PC-3 (cell line): ENCODE results near the gene FBXL12. TPM values are rescaled to one million over a fixed set of nuclear protein-coding genes. Genes with fewer than 3 reads are reported as not detected.
"Not testable (repeated sequence)": the region's sequence is repeated elsewhere in the genome, so short reads cannot be mapped to it uniquely, and the experiment has no call there.

Experiments
- ATAC-seq: fragments of 200-7000 bp; cut with Tn5 transposase; 2 replicates; pipeline ENCODE4 v1.9.1; 2020; ENCODE audit warnings: mild to moderate bottlenecking, moderate library complexity
- BruUV-seq: library from RNA; stranded (reverse); fragments of 400-500 nt; replicated peaks from 2 replicates; lab custom pipeline; 2021; lab: Mats Ljungman, UMichigan
- CTCF ChIA-PET: fragments of 300-600 bp; sonication (Branson Sonifier 250); formaldehyde crosslinking; loops from one replicate; lab custom pipeline; 2022; ENCODE audit warnings: antibody characterized with exemption; lab: Charles Lee
- POLR2A ChIA-PET: fragments of 300-600 bp; sonication (Branson Sonifier 250); formaldehyde crosslinking; loops from one replicate; lab custom pipeline; 2022; ENCODE audit warnings: antibody characterized with exemption; ENCODE audit not compliant: unreplicated experiment; lab: Charles Lee
- DNase-seq: peaks from one replicate; pipeline ENCODE4 v3.0.0-alpha.2; 2015
- H2AFZ ChIP-seq: fragments of 300-600 bp; sonication (generic); 2 replicates; pipeline ENCODE4 v1.6.0; 2016; ENCODE audit warnings: antibody characterized with exemption, low read length
- H3F3A ChIP-seq: fragments of 300-600 bp; sonication (generic); one replicate; pipeline ENCODE4 v1.6.0; 2017; ENCODE audit warnings: antibody characterized with exemption, low read length, control low read depth, mild to moderate bottlenecking; ENCODE audit not compliant: unreplicated experiment
- H3K27ac ChIP-seq: fragments of 300-600 bp; sonication (generic); 2 replicates; pipeline ENCODE4 v1.5.1; 2016; ENCODE audit warnings: mild to moderate bottlenecking, low read length
- H3K27me3 ChIP-seq: fragments of 300-600 bp; sonication (generic); 2 replicates; pipeline ENCODE4 v1.6.1; 2016; ENCODE audit warnings: low read length, mixed read lengths
- H3K36me3 ChIP-seq: fragments of 300-600 bp; sonication (generic); 2 replicates; pipeline ENCODE4 v1.6.1; 2016; ENCODE audit warnings: low read depth, mixed run types, low read length, mixed read lengths
- H3K4me1 ChIP-seq: fragments of 300-600 bp; sonication (generic); 2 replicates; pipeline ENCODE4 v1.5.1; 2016; ENCODE audit warnings: low read length; ENCODE audit not compliant: insufficient read depth
- H3K4me2 ChIP-seq: fragments of 300-600 bp; sonication (generic); 2 replicates; pipeline ENCODE4 v1.6.0; 2016; ENCODE audit warnings: low read length
- H3K4me3 ChIP-seq: fragments of 300-600 bp; sonication (generic); 2 replicates; pipeline ENCODE4 v1.5.1; 2016; ENCODE audit warnings: mild to moderate bottlenecking, low read length, mixed read lengths
- H3K79me2 ChIP-seq: fragments of 300-600 bp; sonication (generic); 2 replicates; pipeline ENCODE4 v1.6.1; 2017; ENCODE audit warnings: low read length, mixed read lengths
- H3K9ac ChIP-seq: fragments of 300-600 bp; sonication (generic); 2 replicates; pipeline ENCODE4 v1.6.0; 2016; ENCODE audit warnings: mild to moderate bottlenecking, low read length
- H3K9me2 ChIP-seq: fragments of 300-600 bp; sonication (generic); replicated peaks from 2 replicates; pipeline ENCODE4 v1.6.1; 2016; ENCODE audit warnings: mixed run types, low read length, mixed read lengths
- H3K9me3 ChIP-seq: fragments of 300-600 bp; sonication (generic); 2 replicates; pipeline ENCODE4 v1.6.1; 2016; ENCODE audit warnings: low read length, mixed read lengths
- H4K20me1 ChIP-seq: fragments of 300-600 bp; sonication (generic); 2 replicates; pipeline ENCODE4 v1.6.1; 2016; ENCODE audit warnings: low read length, mixed read lengths
- EZH2 ChIP-seq: fragments of 300-600 bp; sonication (generic); IDR thresholded peaks from one replicate; pipeline ENCODE4 v1.6.1; 2017; ENCODE audit warnings: antibody characterized with exemption, mild to moderate bottlenecking, low read length; ENCODE audit not compliant: unreplicated experiment
- EZH2phosphoT487 ChIP-seq: fragments of 300-600 bp; sonication (generic); IDR thresholded peaks from 2 replicates; pipeline ENCODE4 v1.6.1; 2018; ENCODE audit warnings: mild to moderate bottlenecking, antibody characterized with exemption, low read length, borderline replicate concordance
- intact Hi-C: fragments of 100-400 bp; cut with micrococcal nuclease; formaldehyde crosslinking; loops from 2 replicates; pipeline ENCODE4 v1.9.0; 2023
- total RNA-seq: library from RNA; depleted of rRNA; stranded (reverse); fragments of >200 nt; gene quantifications from 2 replicates; pipeline ENCODE4 v1.2.3, GENCODE V29; 2014
- TF ChIP-seq, protein P1 (sequence below): fragments of 300-600 bp; sonication (generic); conservative IDR thresholded peaks from 2 replicates; pipeline ENCODE4 v1.5.1; 2017; ENCODE audit warnings: antibody characterized with exemption, low read depth, mild to moderate bottlenecking, low read length

Gene FBXL12
- total RNA-seq, 1 experiment from 2014 or later = 31.4 TPM

DNA sequence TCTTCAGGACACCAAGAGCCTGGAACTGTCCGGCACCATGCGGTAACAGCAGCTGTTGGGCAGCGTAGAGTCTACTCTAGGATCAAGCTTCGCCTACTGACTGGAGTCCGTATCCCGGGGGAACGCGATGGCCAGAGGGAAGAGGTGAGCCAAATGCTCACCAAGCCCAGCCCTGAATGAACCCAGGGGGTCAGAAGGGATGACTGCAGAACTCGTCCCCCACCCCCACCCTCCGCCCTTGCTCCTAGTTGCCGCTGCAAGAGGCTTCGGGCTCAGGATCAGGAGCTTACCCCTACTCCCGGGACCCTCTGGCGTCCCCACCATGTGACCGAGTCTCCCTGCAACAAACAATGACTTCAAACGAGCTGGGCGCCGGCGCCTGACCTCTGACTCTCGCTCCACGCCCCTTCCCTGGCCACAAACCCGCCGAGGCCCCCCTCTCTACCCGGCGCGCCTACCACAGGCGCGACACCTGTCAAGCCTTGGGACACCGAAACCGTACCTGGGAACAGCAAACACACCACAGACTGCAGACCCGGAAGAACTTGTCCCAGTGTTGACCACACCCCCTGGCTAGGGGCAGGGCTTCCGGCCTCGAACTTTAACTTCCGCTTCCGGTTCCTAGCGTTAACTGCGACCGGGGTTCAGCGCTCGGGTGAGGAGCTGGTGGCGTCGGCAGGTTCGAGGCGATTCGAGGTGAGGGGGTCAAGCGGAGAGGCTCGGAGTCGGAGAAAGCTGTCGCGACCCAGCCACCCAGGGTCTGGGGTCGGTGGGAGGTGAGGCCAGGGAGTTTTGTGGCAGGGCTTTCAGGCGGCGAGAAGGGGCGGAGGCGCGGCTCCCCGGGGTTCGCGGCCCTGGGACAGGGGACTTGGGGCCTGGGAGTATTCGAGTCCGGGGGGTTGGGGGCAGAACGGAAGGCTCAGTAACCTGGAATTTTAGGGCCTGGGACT, 8.7 kb upstream of the FBXL12 start, which contains the start of gene UBL5:
Gene UBL5, plus strand, starts transcription at position 630 of the 950 bp plus-strand sequence. CDS start 420 bp downstream, outside the sequence.
- BruUV-seq = TSS peak; percentile 82
- Histone ChIP-seq H3K9me3 (no peaks in the 10 kb centered on the region), H3K4me1 (peaks cover 12% of the 10 kb centered on the region), H2AFZ (peak within 1 kb of the TSS; percentile 70), H3K79me2 (peaks cover 55% of the 10 kb centered on the region), H3K36me3 (peaks cover 7% of the 10 kb centered on the region; the same call in 1 of the 2 replicates), H3K27me3 (no peaks in the 10 kb centered on the region), H3K4me2 (peak within 1 kb of the TSS; percentile 88), H3K9ac (peak within 1 kb of the TSS; percentile 88), H3F3A (no peaks in the 10 kb centered on the region), H4K20me1 (peaks cover 8% of the 10 kb centered on the region; the same call in 1 of the 2 replicates), H3K9me2 (no peaks in the 10 kb centered on the region), H3K4me3 (peak within 1 kb of the TSS; percentile 79), H3K27ac (peak within 1 kb of the TSS; percentile 46)
- ATAC-seq = peak; percentile 98
- intact Hi-C loops = no loop called here
- DNase-seq = peak; percentile 94
- POLR2A ChIA-PET = no interaction called here
- CTCF ChIA-PET = no interaction called here
- TF ChIP-seq EZH2 = no peak
- TF ChIP-seq, protein P1, sequence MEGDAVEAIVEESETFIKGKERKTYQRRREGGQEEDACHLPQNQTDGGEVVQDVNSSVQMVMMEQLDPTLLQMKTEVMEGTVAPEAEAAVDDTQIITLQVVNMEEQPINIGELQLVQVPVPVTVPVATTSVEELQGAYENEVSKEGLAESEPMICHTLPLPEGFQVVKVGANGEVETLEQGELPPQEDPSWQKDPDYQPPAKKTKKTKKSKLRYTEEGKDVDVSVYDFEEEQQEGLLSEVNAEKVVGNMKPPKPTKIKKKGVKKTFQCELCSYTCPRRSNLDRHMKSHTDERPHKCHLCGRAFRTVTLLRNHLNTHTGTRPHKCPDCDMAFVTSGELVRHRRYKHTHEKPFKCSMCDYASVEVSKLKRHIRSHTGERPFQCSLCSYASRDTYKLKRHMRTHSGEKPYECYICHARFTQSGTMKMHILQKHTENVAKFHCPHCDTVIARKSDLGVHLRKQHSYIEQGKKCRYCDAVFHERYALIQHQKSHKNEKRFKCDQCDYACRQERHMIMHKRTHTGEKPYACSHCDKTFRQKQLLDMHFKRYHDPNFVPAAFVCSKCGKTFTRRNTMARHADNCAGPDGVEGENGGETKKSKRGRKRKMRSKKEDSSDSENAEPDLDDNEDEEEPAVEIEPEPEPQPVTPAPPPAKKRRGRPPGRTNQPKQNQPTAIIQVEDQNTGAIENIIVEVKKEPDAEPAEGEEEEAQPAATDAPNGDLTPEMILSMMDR = no peak
- no peak for TF ChIP-seq EZH2phosphoT487

DNA sequence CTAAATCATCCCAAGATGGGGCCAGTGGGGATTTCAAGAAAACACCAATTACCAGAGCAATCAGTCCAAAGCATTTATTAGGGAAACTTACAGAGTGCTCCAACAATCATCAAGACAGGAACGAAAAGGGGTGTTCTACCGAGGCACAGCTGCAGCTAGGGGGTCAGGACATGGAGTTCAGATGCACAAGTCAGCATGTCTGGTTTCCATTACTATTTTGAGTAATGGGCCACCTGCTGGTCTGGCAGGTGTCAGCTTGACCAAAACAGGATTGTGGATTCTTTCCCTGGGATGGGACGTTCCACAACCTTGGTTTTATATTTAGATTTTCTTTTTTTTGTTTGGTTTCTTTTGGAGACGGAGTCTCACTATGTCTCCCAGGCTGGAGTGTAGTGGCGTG, 4.9 kb upstream of the FBXL12 start:
- Histone ChIP-seq H3K27ac (no peak overlapping the region), H3K4me1 (peaks cover 16% of the 10 kb centered on the region), H3K9me2 (no peaks in the 10 kb centered on the region), H4K20me1 (peaks cover 7% of the 10 kb centered on the region; the same call in 1 of the 2 replicates), H3K4me2 (no peak overlapping the region), H3F3A (no peaks in the 10 kb centered on the region), H3K79me2 (peaks cover 33% of the 10 kb centered on the region), H3K27me3 (no peaks in the 10 kb centered on the region), H3K4me3 (no peak overlapping the region), H3K9ac (no peak overlapping the region), H3K36me3 (peaks cover 1% of the 10 kb centered on the region; the same call in 1 of the 2 replicates), H3K9me3 (no peaks in the 10 kb centered on the region), H2AFZ (no peak overlapping the region)
- TF ChIP-seq EZH2 = no peak
- TF ChIP-seq, protein P1 = 0 out of 2 replicates have a peak, but pooled peaks have one; percentile 14
- no peak for TF ChIP-seq EZH2phosphoT487
- intact Hi-C loops = no loop called here
- no peak for DNase-seq
- ChIA-PET POLR2A (no interaction called here), CTCF (no interaction called here)
- no TSS peak for BruUV-seq
- no peak for ATAC-seq

DNA sequence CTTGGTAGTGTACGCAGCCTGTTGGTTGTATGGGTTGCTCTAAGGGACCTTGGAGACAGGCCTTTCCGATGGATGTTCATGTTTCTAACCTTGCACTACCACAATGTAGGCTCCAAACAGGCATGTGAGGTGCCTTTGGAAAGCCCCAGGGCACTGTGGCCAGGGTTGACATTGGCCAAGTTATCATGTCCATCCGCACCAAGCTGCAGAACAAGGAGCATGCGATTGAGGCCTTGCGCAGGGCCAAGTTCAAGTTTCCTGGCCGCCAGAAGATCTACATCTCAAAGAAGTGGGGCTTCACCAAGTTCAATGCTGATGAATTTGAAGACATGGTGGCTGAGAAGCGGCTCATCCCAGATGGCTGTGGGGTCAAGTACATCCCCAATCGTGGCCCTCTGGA, 1.2 kb upstream of the FBXL12 start:
- H3K36me3 ChIP-seq, H3K9me2 ChIP-seq, H3F3A ChIP-seq, CTCF ChIA-PET, DNase-seq, H3K27me3 ChIP-seq, intact Hi-C loops, H4K20me1 ChIP-seq, H3K9me3 ChIP-seq, POLR2A ChIA-PET, ATAC-seq, H3K9ac ChIP-seq: not testable (repeated sequence)
- Histone ChIP-seq H3K79me2 (peaks cover 30% of the 10 kb centered on the region), H3K27ac (peak overlapping the region; percentile 42), H3K4me2 (peak overlapping the region; percentile 74), H3K4me3 (peak overlapping the region; percentile 50), H3K4me1 (peaks cover 13% of the 10 kb centered on the region), H2AFZ (peak overlapping the region; percentile 51)
- BruUV-seq = TSS peak; percentile 50
